Measurements from ENCODE around the gene RGS19. TPM values are rescaled to one million over a fixed set of nuclear protein-coding genes. Genes with fewer than 3 reads are reported as not detected.

Gene RGS19
- total RNA-seq, 1 donor from 2014 or later = 53.4 TPM

DNA sequence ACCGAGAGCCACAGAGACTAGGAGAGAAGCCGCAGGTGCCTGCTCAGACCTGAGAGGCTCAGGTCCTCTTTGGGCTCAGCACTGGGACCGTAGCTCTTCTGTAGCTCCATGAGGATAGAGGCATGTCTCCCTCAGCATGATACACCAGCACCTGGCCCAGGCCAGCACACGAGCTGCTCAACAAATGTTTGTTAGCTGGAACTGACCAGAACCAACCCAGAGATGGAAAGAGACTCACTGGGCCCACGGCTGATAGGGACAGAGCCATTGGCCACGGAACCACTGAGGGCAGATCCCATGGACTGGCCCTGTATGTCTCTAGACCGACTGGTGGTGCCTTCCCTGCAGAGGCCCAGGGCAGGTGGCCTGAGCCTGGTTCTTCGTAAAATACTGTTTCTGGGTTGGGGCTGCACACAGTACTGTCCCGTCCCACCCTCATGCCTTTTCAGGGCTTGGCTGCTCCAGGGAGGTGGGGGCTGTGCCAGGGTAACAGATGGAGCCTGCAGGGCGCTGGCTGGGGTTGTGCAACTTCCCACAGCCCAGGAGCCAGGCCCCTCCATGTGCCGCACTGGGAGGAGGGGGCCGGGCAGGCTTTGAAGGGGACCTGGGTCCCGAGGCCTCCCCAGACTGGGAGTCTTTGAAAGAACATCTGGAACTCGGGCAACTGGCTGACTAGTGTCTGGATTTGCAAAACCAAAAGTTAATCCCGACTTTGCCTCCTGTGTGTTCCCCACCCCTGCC is 38.1 kb downstream of the RGS19 start:
- POLR2A ChIA-PET = interaction anchor here (0.7 to 2.1 kb wide), 6 partner anchors 21 to 619 kb away, joined by 3 to 9 read pairs (median 6); partner anchors contain the start of genes OPRL1, RGS19 and TCEA2
- Mint-ChIP-seq H3K9me3 (no peaks in the 10 kb centered on the region), H3K36me3 (ENCODE audit: low read depth) (no peaks in the 10 kb centered on the region), H3K4me3 (peak overlapping the region; percentile 32), H3K27me3 (peaks cover 16% of the 10 kb centered on the region), H3K4me1 (peaks cover 15% of the 10 kb centered on the region), H3K27ac (no peak overlapping the region)
- CTCF ChIA-PET = interaction anchor here (1.3 to 4.9 kb wide), 3 partner anchors 25 to 79 kb away, joined by 3 to 57 read pairs (median 12); no protein-coding TSS in a partner anchor
- ATAC-seq (ENCODE audit: low read depth) = no peak
- intact Hi-C loops (cut with micrococcal nuclease) = no loop called here
- TF ChIP-seq, protein P1, sequence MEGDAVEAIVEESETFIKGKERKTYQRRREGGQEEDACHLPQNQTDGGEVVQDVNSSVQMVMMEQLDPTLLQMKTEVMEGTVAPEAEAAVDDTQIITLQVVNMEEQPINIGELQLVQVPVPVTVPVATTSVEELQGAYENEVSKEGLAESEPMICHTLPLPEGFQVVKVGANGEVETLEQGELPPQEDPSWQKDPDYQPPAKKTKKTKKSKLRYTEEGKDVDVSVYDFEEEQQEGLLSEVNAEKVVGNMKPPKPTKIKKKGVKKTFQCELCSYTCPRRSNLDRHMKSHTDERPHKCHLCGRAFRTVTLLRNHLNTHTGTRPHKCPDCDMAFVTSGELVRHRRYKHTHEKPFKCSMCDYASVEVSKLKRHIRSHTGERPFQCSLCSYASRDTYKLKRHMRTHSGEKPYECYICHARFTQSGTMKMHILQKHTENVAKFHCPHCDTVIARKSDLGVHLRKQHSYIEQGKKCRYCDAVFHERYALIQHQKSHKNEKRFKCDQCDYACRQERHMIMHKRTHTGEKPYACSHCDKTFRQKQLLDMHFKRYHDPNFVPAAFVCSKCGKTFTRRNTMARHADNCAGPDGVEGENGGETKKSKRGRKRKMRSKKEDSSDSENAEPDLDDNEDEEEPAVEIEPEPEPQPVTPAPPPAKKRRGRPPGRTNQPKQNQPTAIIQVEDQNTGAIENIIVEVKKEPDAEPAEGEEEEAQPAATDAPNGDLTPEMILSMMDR (IDR thresholded peaks at IDR 0.05) = no peak
- no peak for DNase-seq

- H3K27ac Mint-ChIP-seq = no peak overlapping the region
- H3K36me3 Mint-ChIP-seq (ENCODE audit: low read depth) = no peaks in the 10 kb centered on the region
- CTCF ChIA-PET = interaction anchor here (1.3 to 4.9 kb wide), 7 partner anchors 18 to 502 kb away, joined by 3 to 57 read pairs (median 12); partner anchors contain the start of genes PRPF6 and PTK6
- no peaks in the 10 kb centered on the region for H3K9me3 Mint-ChIP-seq
- DNase-seq (no peak), ATAC-seq (ENCODE audit: low read depth) (no peak)
- TF ChIP-seq, protein P1 (IDR thresholded peaks at IDR 0.05) = no peak
- peak overlapping the region; percentile 32 for H3K4me3 Mint-ChIP-seq
- H3K27me3 Mint-ChIP-seq = peaks cover 11% of the 10 kb centered on the region
- peaks cover 15% of the 10 kb centered on the region for H3K4me1 Mint-ChIP-seq
- intact Hi-C loops (cut with micrococcal nuclease) = no loop called here
- POLR2A ChIA-PET = interaction anchor here (1.2 to 2.1 kb wide), 3 partner anchors 22 to 80 kb away, joined by 5 to 9 read pairs (median 6); partner anchors contain the start of genes OPRL1, RGS19 and TCEA2
Measured at GRCh38 chr20:64040231-64041039, 38.9 kb downstream of the RGS19 start.

DNA sequence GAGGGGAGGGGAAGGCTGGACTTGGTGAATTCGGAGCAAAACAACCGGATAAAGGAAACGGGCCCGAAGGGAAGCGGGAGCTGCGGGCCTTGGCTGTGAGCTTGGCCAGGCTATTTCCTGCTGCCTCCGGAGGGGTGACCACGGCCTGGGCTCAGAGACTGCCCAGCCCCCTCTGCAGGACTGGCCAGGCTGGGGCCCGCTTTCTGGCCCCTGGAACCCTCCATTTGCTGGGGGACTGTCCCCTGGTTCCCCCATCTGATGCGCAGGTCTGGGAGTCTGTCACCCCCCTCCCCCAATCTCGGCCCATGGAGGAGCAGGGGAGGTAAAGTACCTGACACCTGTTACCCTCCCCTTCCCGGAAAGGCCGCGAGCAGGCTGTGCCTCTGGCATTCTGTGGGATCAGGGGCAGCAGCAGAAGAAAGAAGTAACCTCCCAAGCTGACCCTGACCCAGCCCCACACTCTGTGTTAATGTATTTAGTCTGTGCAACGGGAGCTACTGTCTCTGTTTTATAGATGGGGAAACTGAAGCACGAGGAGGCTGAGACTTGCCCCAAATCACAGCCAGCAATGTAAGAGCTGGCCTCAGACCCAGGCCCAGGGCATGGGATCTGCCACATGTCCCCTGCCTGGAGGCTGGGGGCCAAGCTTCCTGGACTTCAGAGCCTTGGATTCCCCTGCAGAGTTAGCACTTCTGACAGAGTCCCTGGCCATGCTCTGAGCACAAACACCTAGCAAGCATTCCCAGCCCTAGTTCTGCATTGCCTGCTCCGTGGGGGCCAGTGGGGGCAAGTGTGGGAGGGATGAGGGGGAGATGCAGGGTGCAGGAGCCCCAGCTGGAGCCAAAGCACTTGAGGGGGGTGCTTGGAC is 39.8 kb downstream of the RGS19 start:
- H3K27me3 Mint-ChIP-seq = peaks cover 9% of the 10 kb centered on the region
- no peaks in the 10 kb centered on the region for H3K9me3 Mint-ChIP-seq
- DNase-seq (no peak), ATAC-seq (ENCODE audit: low read depth) (no peak)
- H3K27ac Mint-ChIP-seq = no peak overlapping the region
- intact Hi-C loops (cut with micrococcal nuclease) = loop anchor here (1.0 to 5.0 kb wide), 6 partner anchors 18 to 502 kb away; partner anchors contain the start of gene PTK6
- TF ChIP-seq, protein P1 (IDR thresholded peaks at IDR 0.05) = no peak
- ChIA-PET CTCF (interaction anchor here (0.6 to 4.9 kb wide), 13 partner anchors 13 to 501 kb away, joined by 3 to 57 read pairs (median 11); partner anchors contain the start of genes NPBWR2, PRPF6, PTK6 and TCEA2), POLR2A (interaction anchor here (0.9 to 3.4 kb wide), 8 partner anchors 10 to 81 kb away, joined by 3 to 18 read pairs (median 6); partner anchors contain the start of genes PRPF6, SOX18 and TCEA2)
- H3K4me3 Mint-ChIP-seq = peak overlapping the region; percentile 73
- peaks cover 3% of the 10 kb centered on the region for H3K36me3 Mint-ChIP-seq (ENCODE audit: low read depth)
- H3K4me1 Mint-ChIP-seq = peaks cover 17% of the 10 kb centered on the region

DNA sequence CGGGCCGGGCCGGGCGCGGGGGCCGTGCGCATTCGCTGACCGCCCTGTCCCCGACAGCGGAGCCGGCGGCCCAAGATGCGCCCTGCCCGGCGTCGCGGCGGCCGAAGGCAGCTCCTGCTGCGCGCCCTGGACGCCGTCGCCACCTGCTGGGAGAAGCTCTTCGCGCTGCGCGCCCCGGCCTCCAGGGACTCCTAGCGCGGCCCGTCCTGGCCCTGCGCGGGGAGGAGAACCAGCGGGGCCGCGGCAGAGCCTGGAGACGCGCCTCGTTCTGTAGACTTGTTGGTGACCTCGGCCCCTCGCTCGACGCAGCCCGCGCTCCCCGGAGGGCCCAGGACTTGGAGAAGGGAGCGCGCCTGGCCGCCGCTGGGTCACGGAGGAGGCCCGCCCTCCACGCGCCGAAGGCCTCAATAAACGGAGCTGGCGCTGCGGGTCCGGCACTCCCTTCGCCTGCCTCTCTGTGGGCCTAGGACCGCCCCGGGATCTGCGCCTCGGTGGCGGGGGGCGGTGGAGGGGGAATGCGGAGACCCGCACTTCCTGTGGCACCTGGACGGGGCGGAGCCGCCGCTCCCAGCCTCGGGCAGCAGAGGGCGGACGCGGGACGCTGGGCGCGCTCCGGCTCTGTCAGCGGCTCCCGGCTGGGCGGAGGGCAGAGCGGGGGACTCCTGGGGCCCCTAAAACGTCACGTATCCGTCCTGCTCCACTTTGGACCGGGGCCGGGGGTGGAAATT is 40.6 kb downstream of the RGS19 start:
- CTCF ChIA-PET = interaction anchor here (0.8 to 4.9 kb wide), 18 partner anchors 12 to 542 kb away, joined by 3 to 57 read pairs (median 7); partner anchors contain the start of genes LKAAEAR1, NPBWR2, PRPF6 and PTK6
- TF ChIP-seq, protein P1 (IDR thresholded peaks at IDR 0.05) = peak; percentile 17
- DNase-seq (peak; percentile 81), ATAC-seq (ENCODE audit: low read depth) (peak; percentile 89)
- Mint-ChIP-seq H3K27me3 (peaks cover 9% of the 10 kb centered on the region), H3K4me3 (peak overlapping the region; percentile 73), H3K4me1 (peaks cover 17% of the 10 kb centered on the region), H3K9me3 (no peaks in the 10 kb centered on the region), H3K36me3 (ENCODE audit: low read depth) (peaks cover 11% of the 10 kb centered on the region), H3K27ac (no peak overlapping the region)
- POLR2A ChIA-PET = interaction anchor here (0.5 to 3.4 kb wide), 9 partner anchors 11 to 422 kb away, joined by 3 to 18 read pairs (median 4); partner anchors contain the start of genes OPRL1, PRPF6, RGS19 and SOX18
- intact Hi-C loops (cut with micrococcal nuclease) = loop anchor here (1.0 to 5.0 kb wide), 7 partner anchors 19 to 501 kb away; partner anchors contain the start of gene PTK6
